WTC11 (cell line): ENCODE measurements around the gene TXN2. TPM values are rescaled to one million over a fixed set of nuclear protein-coding genes. Genes with fewer than 3 reads are reported as not detected.

Experiments used
- ATAC-seq: fragments of 200-7000 bp; cut with Tn5 transposase; 2 replicates; pipeline ENCODE4 v1.10.0; 2021; ENCODE audit warnings: mild to moderate bottlenecking, moderate library complexity
- CTCF ChIA-PET: fragments of 300-600 bp; sonication (Branson Sonifier 250); formaldehyde crosslinking; loops from one replicate; lab custom pipeline; 2021; ENCODE audit warnings: antibody characterized with exemption; lab: Charles Lee
- POLR2A ChIA-PET: fragments of 350-600 bp; sonication (Branson Sonifier 250); formaldehyde crosslinking; loops from one replicate; lab custom pipeline; 2021; ENCODE audit warnings: antibody characterized with exemption; lab: Charles Lee
- DNase-seq: peaks from one replicate; pipeline ENCODE4 v3.0.0; 2021; ENCODE audit warnings: low spot score
- H3K27ac Mint-ChIP-seq: 2 replicates; pipeline ENCODE4 v1.8.0; 2021; ENCODE audit warnings: mixed read lengths
- H3K27me3 Mint-ChIP-seq: 2 replicates; pipeline ENCODE4 v1.8.0; 2021; ENCODE audit warnings: low read depth, mild to moderate bottlenecking, moderate library complexity, mixed read lengths
- H3K36me3 Mint-ChIP-seq: 2 replicates; pipeline ENCODE4 v1.8.0; 2021; ENCODE audit warnings: mixed read lengths
- H3K4me1 Mint-ChIP-seq: 2 replicates; pipeline ENCODE4 v1.8.0; 2022; ENCODE audit warnings: mixed read lengths
- H3K4me3 Mint-ChIP-seq: 2 replicates; pipeline ENCODE4 v1.8.0; 2021; ENCODE audit warnings: mild to moderate bottlenecking, moderate library complexity, mixed read lengths
- H3K9me3 Mint-ChIP-seq: 2 replicates; pipeline ENCODE4 v1.8.0; 2021; ENCODE audit warnings: mixed read lengths
- ATF2 ChIP-seq: sonication (generic); formaldehyde crosslinking; IDR thresholded peaks from 2 replicates; pipeline ENCODE4 v1.8.1; 2022; ENCODE audit warnings: low read depth, missing genetic modification reagents, borderline replicate concordance
- CDX4 ChIP-seq: fragments of 250-450 bp; sonication (Bioruptor Pico); IDR thresholded peaks from 2 replicates; pipeline ENCODE4 v1.9.0; 2021; ENCODE audit warnings: moderate library complexity, mild to moderate bottlenecking, inconsistent platforms, borderline replicate concordance
- ELF4 ChIP-seq: sonication (generic); formaldehyde crosslinking; IDR thresholded peaks from 2 replicates; pipeline ENCODE4 v1.8.1; 2022; ENCODE audit warnings: low read depth, mild to moderate bottlenecking, moderate library complexity, missing genetic modification reagents
- GTF2I ChIP-seq: fragments of 250-450 bp; sonication (Bioruptor Pico); conservative IDR thresholded peaks from 2 replicates; pipeline ENCODE4 v1.4.0; 2021; ENCODE audit warnings: mild to moderate bottlenecking
- IRF2 ChIP-seq: sonication (generic); formaldehyde crosslinking; IDR thresholded peaks from 2 replicates; pipeline ENCODE4 v1.8.0; 2022; ENCODE audit warnings: low read depth, missing genetic modification reagents, borderline replicate concordance
- JAZF1 ChIP-seq: fragments of 250-450 bp; sonication (Bioruptor Pico); IDR thresholded peaks from 2 replicates; pipeline ENCODE4 v1.9.0; 2021; ENCODE audit warnings: moderate library complexity, mild to moderate bottlenecking, inconsistent platforms
- KAT7 ChIP-seq: sonication (generic); formaldehyde crosslinking; IDR thresholded peaks from 2 replicates; pipeline ENCODE4 v1.8.1; 2023; ENCODE audit warnings: missing genetic modification reagents, mild to moderate bottlenecking, borderline replicate concordance
- NFE2L1 ChIP-seq: sonication (generic); formaldehyde crosslinking; IDR thresholded peaks from 2 replicates; pipeline ENCODE4 v1.8.1; 2023; ENCODE audit warnings: missing genetic modification reagents
- NR2C2 ChIP-seq: sonication (generic); formaldehyde crosslinking; IDR thresholded peaks from 2 replicates; pipeline ENCODE4 v1.8.0; 2022; ENCODE audit warnings: mild to moderate bottlenecking, missing genetic modification reagents
- SMAD4 ChIP-seq: sonication (generic); formaldehyde crosslinking; IDR thresholded peaks from 2 replicates; pipeline ENCODE4 v1.8.0; 2022; ENCODE audit warnings: mild to moderate bottlenecking, missing genetic modification reagents
- TEAD4 ChIP-seq: sonication (generic); formaldehyde crosslinking; IDR thresholded peaks from 2 replicates; pipeline ENCODE4 v1.8.0; 2022; ENCODE audit warnings: mild to moderate bottlenecking, missing genetic modification reagents
- ZNF121 ChIP-seq: sonication (generic); formaldehyde crosslinking; IDR thresholded peaks from 2 replicates; pipeline ENCODE4 v1.8.0; 2023; ENCODE audit warnings: missing genetic modification reagents
- ZNF425 ChIP-seq: fragments of 250-450 bp; sonication (Bioruptor Pico); conservative IDR thresholded peaks from 2 replicates; pipeline ENCODE4 v1.9.0; 2021; ENCODE audit warnings: mild to moderate bottlenecking
- total RNA-seq: library from RNA; stranded (reverse); gene quantifications from 3 replicates; pipeline ENCODE4 v1.2.3, GENCODE V29; 2021
- TF ChIP-seq, protein P1 (sequence below): fragments of 250-450 bp; sonication (Bioruptor Pico); IDR thresholded peaks from 2 replicates; pipeline ENCODE4 v1.8.0; 2021; ENCODE audit warnings: mild to moderate bottlenecking
- TF ChIP-seq, protein P2 (sequence below): sonication (generic); formaldehyde crosslinking; IDR thresholded peaks from 2 replicates; pipeline ENCODE4 v1.8.1; 2022; ENCODE audit warnings: mild to moderate bottlenecking, missing genetic modification reagents, moderate library complexity, borderline replicate concordance
- TF ChIP-seq, protein P3 (sequence below): sonication (generic); formaldehyde crosslinking; IDR thresholded peaks from 2 replicates; pipeline ENCODE4 v1.8.1; 2022; ENCODE audit warnings: low read depth, mild to moderate bottlenecking, moderate library complexity, missing genetic modification reagents, borderline replicate concordance
- TF ChIP-seq, protein P4 (sequence below): sonication (generic); formaldehyde crosslinking; IDR thresholded peaks from 2 replicates; pipeline ENCODE4 v1.8.0; 2022; ENCODE audit warnings: mild to moderate bottlenecking, missing genetic modification reagents

The TXN2 gene
- total RNA-seq, 1 experiment from 2014 or later = 57.6 TPM

DNA sequence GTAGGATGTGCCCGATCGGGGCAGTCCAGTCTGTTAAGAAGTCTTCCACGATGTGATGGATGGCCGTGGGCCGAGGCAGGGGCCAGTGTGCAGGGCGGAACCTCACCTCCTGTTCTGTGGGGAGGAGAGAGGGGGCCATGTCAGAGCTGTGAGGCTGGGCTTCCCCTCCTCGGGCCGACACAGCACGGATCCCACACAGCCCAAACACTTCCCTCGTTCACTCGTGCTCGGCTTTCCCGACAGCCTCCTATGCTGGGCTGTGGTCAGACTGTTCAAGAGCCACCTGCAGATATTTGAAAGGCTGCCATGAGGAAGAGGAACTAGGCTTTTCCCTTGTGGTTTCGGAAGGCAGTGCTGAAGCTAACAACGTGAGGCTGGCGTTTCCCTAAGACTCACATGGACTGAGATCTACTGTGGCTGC is 12.3 kb upstream of the TXN2 start:
- ChIA-PET POLR2A (no interaction called here), CTCF (interaction anchor here (1.2 kb wide), 1 partner anchor 17 kb away, joined by 3 read pairs; no protein-coding TSS in a partner anchor)
- DNase-seq (no peak), ATAC-seq (no peak)
- Mint-ChIP-seq H3K9me3 (no peaks in the 10 kb centered on the region), H3K4me3 (no peak overlapping the region), H3K27ac (no peak overlapping the region), H3K27me3 (no peaks in the 10 kb centered on the region), H3K36me3 (peaks cover 26% of the 10 kb centered on the region), H3K4me1 (no peaks in the 10 kb centered on the region)
- no peak for TF ChIP-seq NFE2L1 (CRISPR knock-in tag)
- TF ChIP-seq ELF4 (CRISPR knock-in tag) = no peak
- TF ChIP-seq, protein P1, sequence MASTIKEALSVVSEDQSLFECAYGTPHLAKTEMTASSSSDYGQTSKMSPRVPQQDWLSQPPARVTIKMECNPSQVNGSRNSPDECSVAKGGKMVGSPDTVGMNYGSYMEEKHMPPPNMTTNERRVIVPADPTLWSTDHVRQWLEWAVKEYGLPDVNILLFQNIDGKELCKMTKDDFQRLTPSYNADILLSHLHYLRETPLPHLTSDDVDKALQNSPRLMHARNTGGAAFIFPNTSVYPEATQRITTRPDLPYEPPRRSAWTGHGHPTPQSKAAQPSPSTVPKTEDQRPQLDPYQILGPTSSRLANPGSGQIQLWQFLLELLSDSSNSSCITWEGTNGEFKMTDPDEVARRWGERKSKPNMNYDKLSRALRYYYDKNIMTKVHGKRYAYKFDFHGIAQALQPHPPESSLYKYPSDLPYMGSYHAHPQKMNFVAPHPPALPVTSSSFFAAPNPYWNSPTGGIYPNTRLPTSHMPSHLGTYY (CRISPR knock-in tag) = no peak
- TF ChIP-seq, protein P2, sequence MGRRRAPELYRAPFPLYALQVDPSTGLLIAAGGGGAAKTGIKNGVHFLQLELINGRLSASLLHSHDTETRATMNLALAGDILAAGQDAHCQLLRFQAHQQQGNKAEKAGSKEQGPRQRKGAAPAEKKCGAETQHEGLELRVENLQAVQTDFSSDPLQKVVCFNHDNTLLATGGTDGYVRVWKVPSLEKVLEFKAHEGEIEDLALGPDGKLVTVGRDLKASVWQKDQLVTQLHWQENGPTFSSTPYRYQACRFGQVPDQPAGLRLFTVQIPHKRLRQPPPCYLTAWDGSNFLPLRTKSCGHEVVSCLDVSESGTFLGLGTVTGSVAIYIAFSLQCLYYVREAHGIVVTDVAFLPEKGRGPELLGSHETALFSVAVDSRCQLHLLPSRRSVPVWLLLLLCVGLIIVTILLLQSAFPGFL (CRISPR knock-in tag) = no peak
- TF ChIP-seq, all 79 proteins: peak for 0

GRCh38 chr22:36492109-36492508 is 10.7 kb upstream of the TXN2 start:
- peaks cover 1% of the 10 kb centered on the region; the same call in 1 of the 2 replicates for H3K27me3 Mint-ChIP-seq
- no peak overlapping the region for H3K4me3 Mint-ChIP-seq
- ChIA-PET CTCF (interaction anchor here (0.6 to 1.1 kb wide), 2 partner anchors 67 to 191 kb away, joined by 4 to 5 read pairs; no protein-coding TSS in a partner anchor), POLR2A (no interaction called here)
- no peak overlapping the region for H3K27ac Mint-ChIP-seq
- TF ChIP-seq ATF2 (no peak), ZNF121 (no peak), SMAD4 (CRISPR knock-in tag) (no peak), TEAD4 (CRISPR knock-in tag) (no peak), IRF2 (CRISPR knock-in tag) (no peak), NR2C2 (CRISPR knock-in tag) (no peak), GTF2I (no peak), JAZF1 (CRISPR knock-in tag) (no peak), KAT7 (CRISPR knock-in tag) (no peak), CDX4 (no peak), ZNF425 (CRISPR knock-in tag) (no peak)
- TF ChIP-seq, protein P3, sequence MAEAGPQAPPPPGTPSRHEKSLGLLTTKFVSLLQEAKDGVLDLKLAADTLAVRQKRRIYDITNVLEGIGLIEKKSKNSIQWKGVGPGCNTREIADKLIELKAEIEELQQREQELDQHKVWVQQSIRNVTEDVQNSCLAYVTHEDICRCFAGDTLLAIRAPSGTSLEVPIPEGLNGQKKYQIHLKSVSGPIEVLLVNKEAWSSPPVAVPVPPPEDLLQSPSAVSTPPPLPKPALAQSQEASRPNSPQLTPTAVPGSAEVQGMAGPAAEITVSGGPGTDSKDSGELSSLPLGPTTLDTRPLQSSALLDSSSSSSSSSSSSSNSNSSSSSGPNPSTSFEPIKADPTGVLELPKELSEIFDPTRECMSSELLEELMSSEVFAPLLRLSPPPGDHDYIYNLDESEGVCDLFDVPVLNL (CRISPR knock-in tag) = no peak
- TF ChIP-seq, protein P4, sequence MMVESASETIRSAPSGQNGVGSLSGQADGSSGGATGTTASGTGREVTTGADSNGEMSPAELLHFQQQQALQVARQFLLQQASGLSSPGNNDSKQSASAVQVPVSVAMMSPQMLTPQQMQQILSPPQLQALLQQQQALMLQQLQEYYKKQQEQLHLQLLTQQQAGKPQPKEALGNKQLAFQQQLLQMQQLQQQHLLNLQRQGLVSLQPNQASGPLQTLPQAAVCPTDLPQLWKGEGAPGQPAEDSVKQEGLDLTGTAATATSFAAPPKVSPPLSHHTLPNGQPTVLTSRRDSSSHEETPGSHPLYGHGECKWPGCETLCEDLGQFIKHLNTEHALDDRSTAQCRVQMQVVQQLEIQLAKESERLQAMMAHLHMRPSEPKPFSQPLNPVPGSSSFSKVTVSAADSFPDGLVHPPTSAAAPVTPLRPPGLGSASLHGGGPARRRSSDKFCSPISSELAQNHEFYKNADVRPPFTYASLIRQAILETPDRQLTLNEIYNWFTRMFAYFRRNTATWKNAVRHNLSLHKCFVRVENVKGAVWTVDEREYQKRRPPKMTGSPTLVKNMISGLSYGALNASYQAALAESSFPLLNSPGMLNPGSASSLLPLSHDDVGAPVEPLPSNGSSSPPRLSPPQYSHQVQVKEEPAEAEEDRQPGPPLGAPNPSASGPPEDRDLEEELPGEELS (CRISPR knock-in tag) = no peak
- peaks cover 3% of the 10 kb centered on the region for H3K9me3 Mint-ChIP-seq
- ATAC-seq (no peak), DNase-seq (no peak)
- no peaks in the 10 kb centered on the region for H3K4me1 Mint-ChIP-seq
- peaks cover 28% of the 10 kb centered on the region for H3K36me3 Mint-ChIP-seq
